A673 (cell line): Measurements from ENCODE around the gene KCNQ1OT1.

Experiments
- EZH2 ChIP-seq: fragments of 200-600 bp; sonication (generic); IDR thresholded peaks from 2 replicates; pipeline ENCODE4 v1.6.1; 2017; ENCODE audit warnings: borderline replicate concordance, low read depth, mild to moderate bottlenecking, mixed read lengths, antibody characterized with exemption, low read length; ENCODE audit not compliant: poor library complexity, severe bottlenecking
- TF ChIP-seq, protein P1 (sequence below): fragments of 300-800, 200-600 bp; sonication (generic); conservative IDR thresholded peaks from 2 replicates; pipeline ENCODE4 v1.5.1; 2017; ENCODE audit warnings: low read depth, mild to moderate bottlenecking, antibody characterized with exemption, low read length, moderate library complexity, mixed read lengths

DNA sequence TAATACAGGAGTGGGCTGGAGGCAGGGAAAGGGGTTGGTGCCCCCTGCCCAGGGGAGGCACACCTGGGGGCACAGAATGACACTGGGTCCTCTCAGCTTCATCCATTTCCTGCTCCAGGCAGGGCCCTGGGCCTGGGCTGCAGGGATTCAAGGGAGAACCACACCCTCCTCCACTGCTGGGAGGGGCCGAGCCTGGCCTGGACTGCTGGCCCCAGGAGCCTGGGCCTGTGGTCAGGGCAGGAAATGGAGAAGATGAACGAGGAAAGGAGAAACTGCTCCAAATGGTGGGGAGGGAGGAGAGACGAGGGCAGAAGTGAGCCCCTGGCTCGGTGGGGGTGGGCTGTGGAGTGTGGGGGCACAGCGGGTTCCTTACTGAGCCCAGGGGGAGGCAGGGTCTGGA, 38.1 kb upstream of the KCNQ1OT1 start:
- TF ChIP-seq, protein P1, sequence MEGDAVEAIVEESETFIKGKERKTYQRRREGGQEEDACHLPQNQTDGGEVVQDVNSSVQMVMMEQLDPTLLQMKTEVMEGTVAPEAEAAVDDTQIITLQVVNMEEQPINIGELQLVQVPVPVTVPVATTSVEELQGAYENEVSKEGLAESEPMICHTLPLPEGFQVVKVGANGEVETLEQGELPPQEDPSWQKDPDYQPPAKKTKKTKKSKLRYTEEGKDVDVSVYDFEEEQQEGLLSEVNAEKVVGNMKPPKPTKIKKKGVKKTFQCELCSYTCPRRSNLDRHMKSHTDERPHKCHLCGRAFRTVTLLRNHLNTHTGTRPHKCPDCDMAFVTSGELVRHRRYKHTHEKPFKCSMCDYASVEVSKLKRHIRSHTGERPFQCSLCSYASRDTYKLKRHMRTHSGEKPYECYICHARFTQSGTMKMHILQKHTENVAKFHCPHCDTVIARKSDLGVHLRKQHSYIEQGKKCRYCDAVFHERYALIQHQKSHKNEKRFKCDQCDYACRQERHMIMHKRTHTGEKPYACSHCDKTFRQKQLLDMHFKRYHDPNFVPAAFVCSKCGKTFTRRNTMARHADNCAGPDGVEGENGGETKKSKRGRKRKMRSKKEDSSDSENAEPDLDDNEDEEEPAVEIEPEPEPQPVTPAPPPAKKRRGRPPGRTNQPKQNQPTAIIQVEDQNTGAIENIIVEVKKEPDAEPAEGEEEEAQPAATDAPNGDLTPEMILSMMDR, result no peak
- no peak for TF ChIP-seq EZH2
